ENCODE measurements around the gene TIMM22.

DNA sequence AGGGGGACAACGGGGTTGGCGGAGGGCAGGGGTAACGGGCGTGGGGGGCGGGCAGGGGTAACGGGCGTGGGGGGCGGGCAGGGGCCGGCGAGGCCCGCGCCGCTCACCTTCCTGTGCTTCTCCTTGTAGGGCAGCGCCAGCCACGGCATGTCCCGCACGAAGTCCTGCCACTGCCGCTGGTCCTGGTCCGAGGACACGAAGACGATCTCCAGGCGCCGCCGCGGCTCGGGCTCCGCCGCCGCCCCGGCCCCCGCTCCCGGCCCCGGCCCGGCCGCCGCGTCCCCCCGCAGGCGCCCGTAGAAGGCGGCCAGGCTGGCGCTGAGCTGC is 17.8 kb upstream of the TIMM22 start:
- TF ChIP-seq FOSL2 (CRISPR knock-in tag; IDR thresholded peaks at IDR 0.05) (no peak), GABPA (IDR thresholded peaks at IDR 0.05; ENCODE audit: low read depth, low read length) (no peak), GABPA (CRISPR knock-in tag; IDR thresholded peaks at IDR 0.05; ENCODE audit: low read depth) (no peak)
